GM12892 (cell line): Measurements from ENCODE around the gene MASP1.

ENCODE experiments used
- POLR2A ChIP-seq: IDR thresholded peaks from 2 replicates; pipeline ENCODE4 v1.6.1; 2011; ENCODE audit warnings: low read depth, low read length, control low read depth
- POLR2AphosphoS5 ChIP-seq: IDR thresholded peaks from 2 replicates; pipeline ENCODE4 v1.6.1; 2011; ENCODE audit warnings: low read depth, low read length, control low read depth
- TAF1 ChIP-seq: IDR thresholded peaks from 2 replicates; pipeline ENCODE4 v1.6.1; 2011; ENCODE audit warnings: low read depth, mild to moderate bottlenecking, control low read depth, low read length, borderline replicate concordance

DNA sequence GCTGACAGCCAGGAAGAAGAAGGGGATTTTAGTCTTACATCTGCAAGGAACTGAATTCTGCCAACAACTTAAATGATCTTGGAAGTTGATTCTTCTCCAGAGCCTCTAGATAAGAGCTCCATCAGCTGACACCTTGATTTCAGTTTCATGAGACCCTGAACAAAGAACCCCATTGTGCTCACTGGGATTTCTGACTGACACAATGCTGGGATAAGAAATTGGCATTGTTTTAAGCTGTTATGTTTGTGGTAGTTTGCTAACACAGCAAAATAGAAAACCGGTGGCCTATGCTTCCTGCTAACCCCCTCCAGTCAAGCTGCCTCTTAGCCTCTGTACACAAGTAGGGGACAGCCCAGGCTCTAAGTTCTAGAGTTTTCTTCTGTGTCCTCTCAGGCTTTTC, 36.2 kb downstream of the MASP1 start:
- TF ChIP-seq POLR2A: no peak
- TF ChIP-seq POLR2AphosphoS5: no peak
- no peak for TF ChIP-seq TAF1
